Midbrain (tissue), 1 donor: Measurements from ENCODE around the gene ZBTB46.

Source experiments
- DNase-seq: peaks from one replicate; lab custom pipeline; 2025; lab: John Stamatoyannopoulos, UW

Gene ZBTB46

DNA sequence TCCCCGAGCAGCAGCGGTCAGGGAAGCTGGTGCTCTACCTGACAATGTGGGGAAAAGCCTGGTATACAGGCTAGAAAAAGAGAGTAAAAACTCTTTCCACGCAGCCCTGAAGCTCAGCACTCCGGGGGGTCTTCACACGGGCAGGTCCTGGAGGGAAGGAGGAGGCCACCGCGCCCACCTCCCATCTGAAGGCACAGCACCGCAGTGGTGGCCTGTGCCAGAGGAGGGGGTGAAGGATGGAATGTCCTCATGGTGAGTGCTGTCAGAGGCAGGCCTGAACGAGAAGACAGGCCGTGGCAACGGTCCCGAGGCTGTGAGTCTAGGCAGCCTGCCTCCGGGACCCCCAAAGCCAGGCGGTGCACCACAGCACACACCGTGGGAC is 85.6 kb downstream of the ZBTB46 start:
- DNase-seq: no peak

- DNase-seq: no peak
These were observed 86.3 kb downstream of the ZBTB46 start for GRCh38 chr20:63744574-63745423.

GRCh38 chr20:63744158-63744557 is 86.9 kb downstream of the ZBTB46 start:
- DNase-seq: no peak

DNA sequence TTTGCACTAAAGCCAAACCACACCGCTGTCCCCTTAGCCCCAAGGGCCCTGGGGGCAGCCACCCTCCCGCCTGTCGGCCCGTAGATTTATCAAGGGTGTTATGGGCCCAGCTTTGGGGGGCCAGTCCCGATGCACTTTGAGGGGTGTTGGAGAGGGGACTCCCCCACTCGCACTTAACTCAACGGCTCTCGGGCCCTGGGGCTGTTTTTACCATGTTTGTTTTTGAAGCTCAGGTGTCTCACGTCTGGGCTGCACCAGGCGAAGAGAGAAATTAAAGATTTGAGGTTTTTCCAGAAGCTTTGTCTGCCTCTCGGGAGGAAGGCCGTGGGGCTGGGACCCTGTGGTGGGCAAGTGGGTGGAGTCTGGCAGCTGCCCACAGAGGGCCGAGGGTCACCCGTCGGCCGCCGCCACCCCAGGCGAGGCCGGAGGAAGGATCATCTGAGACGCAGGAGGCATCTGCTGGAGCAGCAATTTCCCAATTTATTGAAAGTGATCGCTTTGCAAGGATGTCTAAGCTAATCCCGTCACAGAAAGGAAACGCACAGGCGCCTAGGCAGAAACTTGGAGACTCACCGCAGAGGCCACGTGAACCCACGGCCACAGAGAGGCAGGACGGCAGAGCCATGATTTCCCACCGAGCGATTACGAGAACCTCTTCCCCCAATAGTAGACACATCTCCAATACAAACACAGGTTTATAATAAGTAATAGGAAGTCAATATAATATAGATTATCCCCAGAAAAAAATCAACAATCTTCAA is 87.7 kb downstream of the ZBTB46 start:
- no peak for DNase-seq

DNA sequence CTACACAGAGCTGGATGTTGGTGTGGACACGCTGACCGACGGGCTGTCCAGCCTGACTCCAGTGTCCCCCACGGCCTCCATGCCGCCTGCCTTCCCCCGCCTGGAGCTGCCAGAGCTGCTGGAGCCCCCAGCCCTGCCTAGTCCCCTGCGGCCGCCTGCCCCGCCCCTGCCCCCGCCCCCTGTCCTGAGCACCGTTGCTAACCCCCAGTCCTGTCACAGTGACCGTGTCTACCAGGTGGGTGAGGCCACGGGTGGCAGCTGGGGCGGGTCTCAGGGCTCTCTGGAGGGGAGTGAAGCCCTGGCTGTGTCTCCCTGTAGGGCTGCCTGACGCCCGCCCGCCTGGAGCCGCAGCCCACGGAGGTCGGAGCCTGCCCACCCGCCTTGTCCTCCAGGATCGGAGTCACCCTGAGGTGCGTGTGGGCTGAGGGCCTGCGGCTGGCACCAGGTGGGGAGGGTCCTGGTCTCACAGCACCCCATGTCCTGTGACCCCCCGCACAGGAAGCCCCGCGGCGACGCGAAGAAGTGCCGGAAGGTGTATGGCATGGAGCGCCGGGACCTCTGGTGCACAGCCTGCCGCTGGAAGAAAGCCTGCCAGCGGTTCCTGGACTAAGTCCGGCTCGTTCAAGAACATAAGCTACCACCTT is 88.6 kb downstream of the ZBTB46 start:
- DNase-seq: no peak

- DNase-seq: no peak
These were observed 89.2 kb downstream of the ZBTB46 start for GRCh38 chr20:63741676-63742380.

DNA sequence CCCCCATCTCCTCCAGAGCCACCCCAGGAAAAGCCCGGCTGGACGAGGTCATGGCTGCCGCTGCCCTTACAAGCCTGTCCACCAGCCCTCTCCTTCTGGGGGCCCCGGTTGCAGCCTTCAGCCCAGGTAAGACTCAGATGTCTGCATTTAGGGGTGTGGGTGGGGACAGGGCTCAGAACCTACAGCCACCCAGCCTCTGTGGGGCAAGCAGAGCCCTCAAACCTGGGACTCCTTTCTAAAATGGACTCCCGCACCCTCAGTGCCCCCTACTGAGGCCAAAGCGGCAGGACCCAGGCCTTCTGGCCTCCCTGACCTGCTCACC is 89.7 kb downstream of the ZBTB46 start:
- no peak for DNase-seq

- peak; percentile 69 for DNase-seq
These were observed 90.3 kb downstream of the ZBTB46 start for GRCh38 chr20:63740627-63741353.

DNA sequence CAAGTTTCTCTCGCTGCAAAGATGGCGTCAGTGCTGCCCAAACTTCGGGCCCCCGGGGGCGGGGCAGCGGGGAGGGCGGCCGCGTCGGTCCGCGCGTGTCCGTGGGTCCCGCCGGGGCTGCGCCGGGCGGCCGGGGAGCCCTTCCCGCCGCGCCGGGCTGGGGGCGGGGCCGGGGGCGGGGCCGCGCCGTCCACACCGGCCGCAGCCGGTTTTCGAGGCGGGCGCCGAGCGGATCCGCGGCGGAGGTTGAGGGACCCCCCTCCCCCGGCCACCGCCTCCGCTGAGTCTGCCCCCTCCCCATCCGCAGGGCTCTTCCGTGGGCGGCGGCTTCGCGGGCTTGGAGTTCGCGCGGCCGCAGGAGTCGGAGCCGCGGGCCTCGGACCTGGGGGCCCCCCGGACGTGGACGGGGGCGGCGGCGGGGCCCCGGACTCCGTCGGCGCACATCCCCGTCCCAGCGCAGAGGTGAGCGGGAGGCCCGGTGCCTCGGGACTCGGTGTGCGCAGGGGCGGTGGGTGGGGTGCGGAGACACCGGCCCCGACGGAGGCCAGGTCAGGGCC is 90.9 kb downstream of the ZBTB46 start:
- peak; percentile 12 for DNase-seq

- DNase-seq: peak; percentile 87
These were observed 91.7 kb downstream of the ZBTB46 start, which contains the start of gene SLC2A4RG for GRCh38 chr20:63739130-63740069. SLC2A4RG (plus strand) TSS chr20:63739776; CDS start chr20:63739913, 137 bp downstream.

DNA sequence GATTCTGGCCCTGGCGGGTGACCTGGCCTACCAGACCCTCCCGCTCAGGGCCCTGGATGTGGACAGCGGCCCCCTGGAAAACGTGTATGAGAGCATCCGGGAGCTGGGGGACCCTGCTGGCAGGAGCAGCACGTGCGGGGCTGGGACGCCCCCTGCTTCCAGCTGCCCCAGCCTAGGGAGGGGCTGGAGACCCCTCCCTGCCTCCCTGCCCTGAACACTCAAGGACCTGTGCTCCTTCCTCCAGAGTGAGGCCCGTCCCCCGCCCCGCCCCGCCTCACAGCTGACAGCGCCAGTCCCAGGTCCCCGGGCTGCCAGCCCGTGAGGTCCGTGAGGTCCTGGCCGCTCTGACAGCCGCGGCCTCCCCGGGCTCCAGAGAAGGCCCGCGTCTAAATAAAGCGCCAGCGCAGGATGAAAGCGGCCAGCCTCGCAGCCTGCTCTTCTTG is 92.4 kb downstream of the ZBTB46 start:
- DNase-seq: peak; percentile 24

GRCh38 chr20:63737945-63738686 is 92.9 kb downstream of the ZBTB46 start:
- DNase-seq: no peak

- DNase-seq: no peak
These were observed 93.4 kb downstream of the ZBTB46 start for GRCh38 chr20:63737695-63737944.

DNA sequence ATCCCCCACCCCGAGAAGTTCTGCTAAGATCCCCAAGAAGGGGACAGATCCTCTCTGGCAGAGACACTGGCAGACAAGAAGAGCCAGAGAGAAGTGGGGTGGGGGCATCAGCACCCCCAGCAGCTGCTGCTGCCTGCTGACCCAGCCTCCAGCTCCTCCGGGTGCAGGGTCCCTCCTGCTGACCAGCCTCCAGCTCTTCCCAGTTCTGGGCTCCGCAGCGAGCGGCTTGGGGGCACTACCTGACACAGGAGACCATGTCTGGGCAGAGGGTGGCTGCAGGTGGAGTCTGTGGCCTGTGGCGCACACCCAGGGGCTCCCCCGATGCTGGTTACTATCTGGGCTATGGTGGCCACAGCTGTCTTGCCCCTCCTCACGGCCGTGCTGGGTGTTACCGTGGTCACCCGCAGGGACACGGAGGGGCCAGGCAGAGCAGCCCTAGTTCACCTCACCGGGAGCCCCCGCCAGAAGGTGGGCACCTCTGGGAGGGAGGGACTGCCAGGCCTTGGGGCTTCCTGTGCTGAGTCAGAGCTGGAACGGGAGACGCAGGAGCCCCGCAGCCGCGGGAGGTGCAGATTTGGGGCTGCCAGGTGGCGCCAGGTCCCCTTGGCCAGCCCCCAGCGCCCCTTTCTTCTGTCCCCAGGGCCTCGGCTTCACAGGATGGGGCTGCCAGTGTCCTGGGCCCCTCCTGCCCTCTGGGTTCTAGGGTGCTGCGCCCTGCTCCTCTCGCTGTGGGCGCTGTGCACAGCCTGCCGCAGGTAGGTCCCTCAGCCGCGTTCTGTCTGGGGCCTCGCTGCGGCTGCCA is 94.0 kb downstream of the ZBTB46 start:
- DNase-seq: no peak

- DNase-seq: no peak
These were observed 95.0 kb downstream of the ZBTB46 start, which contains the start of gene LIME1 for GRCh38 chr20:63735859-63736718. LIME1 (plus strand) TSS chr20:63736664; CDS start chr20:63737550, 886 bp downstream.

DNA sequence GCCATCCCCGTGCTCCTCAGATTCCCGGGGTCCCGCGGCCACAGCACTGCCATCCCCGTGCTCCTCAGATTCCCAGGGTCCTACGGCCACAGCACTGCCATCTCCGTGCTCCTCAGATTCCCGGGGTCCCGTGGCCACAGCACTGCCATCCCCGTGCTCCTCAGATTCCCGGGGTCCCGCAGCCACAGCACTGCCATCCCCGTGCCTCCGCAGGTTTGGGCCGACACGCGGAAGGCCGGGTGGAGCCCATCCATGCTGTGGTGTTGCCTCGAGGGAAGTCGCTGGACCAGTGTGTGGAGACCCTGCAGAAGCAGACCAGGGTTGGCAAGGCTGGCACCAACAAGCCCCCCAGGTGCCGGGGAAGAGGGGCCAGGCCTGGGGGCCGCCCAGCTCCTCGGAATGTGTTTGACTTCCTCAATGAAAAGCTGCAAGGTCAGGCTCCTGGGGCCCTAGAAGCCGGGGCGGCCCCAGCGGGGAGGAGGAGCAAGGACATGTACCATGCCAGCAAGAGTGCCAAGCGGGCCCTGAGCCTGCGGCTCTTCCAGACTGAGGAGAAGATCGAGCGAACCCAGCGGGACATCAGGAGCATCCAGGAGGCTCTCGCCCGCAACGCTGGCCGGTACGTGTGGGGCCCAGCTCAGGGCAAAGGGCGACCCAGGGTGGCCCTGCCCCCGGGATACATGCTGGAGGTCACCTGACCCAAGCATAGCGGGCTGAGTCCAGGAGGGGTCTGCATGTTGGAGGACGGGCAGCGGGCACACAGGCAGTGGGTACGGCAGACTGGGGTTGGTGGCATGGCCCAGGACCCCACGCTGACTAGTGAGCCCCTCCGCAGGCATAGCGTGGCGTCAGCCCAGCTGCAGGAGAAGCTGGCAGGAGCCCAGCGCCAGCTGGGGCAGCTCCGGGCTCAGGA is 95.9 kb downstream of the ZBTB46 start:
- DNase-seq: peak; percentile 26
